Measurements from ENCODE around the gene EIF2D.
A peak's percentile ranks its signal among the peaks of the same experiment; 100 is the strongest.

EIF2D gene

GRCh38 chr1:206575165-206575893 is 36.9 kb downstream of the EIF2D start:
- DNase-seq (ENCODE audit: low spot score): no peak
- TF ChIP-seq, protein P1, sequence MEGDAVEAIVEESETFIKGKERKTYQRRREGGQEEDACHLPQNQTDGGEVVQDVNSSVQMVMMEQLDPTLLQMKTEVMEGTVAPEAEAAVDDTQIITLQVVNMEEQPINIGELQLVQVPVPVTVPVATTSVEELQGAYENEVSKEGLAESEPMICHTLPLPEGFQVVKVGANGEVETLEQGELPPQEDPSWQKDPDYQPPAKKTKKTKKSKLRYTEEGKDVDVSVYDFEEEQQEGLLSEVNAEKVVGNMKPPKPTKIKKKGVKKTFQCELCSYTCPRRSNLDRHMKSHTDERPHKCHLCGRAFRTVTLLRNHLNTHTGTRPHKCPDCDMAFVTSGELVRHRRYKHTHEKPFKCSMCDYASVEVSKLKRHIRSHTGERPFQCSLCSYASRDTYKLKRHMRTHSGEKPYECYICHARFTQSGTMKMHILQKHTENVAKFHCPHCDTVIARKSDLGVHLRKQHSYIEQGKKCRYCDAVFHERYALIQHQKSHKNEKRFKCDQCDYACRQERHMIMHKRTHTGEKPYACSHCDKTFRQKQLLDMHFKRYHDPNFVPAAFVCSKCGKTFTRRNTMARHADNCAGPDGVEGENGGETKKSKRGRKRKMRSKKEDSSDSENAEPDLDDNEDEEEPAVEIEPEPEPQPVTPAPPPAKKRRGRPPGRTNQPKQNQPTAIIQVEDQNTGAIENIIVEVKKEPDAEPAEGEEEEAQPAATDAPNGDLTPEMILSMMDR (conservative IDR thresholded peaks at IDR 0.05; ENCODE audit: low read depth): no peak
- POLR2A ChIA-PET (ENCODE audit: low non-redundant PET): interaction anchor here (1.1 kb wide), 1 partner anchor 24 kb away, joined by 3 read pairs; no protein-coding TSS in a partner anchor
- peak overlapping the region; percentile 23; the same call in 1 of the 2 replicates for H3K27ac ChIP-seq
- CTCF ChIA-PET: interaction anchor here (0.6 to 5.0 kb wide), 7 partner anchors 9 to 342 kb away, joined by 3 to 18 read pairs (median 5); no protein-coding TSS in a partner anchor

GRCh38 chr1:206573762-206574161 is 38.5 kb downstream of the EIF2D start:
- TF ChIP-seq, protein P1 (conservative IDR thresholded peaks at IDR 0.05; ENCODE audit: low read depth): no peak
- no peak for DNase-seq (ENCODE audit: low spot score)
- H3K27ac ChIP-seq: no peak overlapping the region
- ChIA-PET POLR2A (ENCODE audit: low non-redundant PET) (no interaction called here), CTCF (interaction anchor here (1.2 to 2.5 kb wide), 4 partner anchors 10 to 94 kb away, joined by 4 to 10 read pairs (median 4); no protein-coding TSS in a partner anchor)

- TF ChIP-seq, protein P1 (conservative IDR thresholded peaks at IDR 0.05; ENCODE audit: low read depth): no peak
- no peak overlapping the region for H3K27ac ChIP-seq
- POLR2A ChIA-PET (ENCODE audit: low non-redundant PET): no interaction called here
- CTCF ChIA-PET: interaction anchor here (1.2 to 1.5 kb wide), 3 partner anchors 67 to 94 kb away, joined by 4 to 5 read pairs (median 4); no protein-coding TSS in a partner anchor
- no peak for DNase-seq (ENCODE audit: low spot score)
Observed at GRCh38 chr1:206573319-206573718, 38.9 kb downstream of the EIF2D start.

DNA sequence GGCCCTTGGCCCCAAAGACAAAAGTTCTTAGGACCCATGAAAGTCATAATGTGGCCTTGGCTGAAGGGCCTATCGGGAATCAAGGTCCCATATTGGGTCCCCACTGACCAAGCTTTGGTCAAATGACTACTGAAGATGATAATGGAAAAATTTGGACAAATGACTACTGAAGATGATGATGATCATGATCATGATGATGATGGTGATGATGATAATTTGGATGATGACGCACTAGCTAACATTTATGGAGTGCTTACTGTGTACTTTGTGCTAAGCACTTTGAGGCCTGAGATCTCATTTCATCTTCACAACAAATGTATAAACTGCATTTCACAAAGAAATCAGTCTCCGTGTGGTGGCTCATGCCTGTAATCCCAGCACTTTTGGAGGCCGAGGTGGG is 39.4 kb downstream of the EIF2D start:
- ChIA-PET CTCF (interaction anchor here (0.9 to 1.5 kb wide), 3 partner anchors 28 to 83 kb away, joined by 4 to 5 read pairs (median 4); no protein-coding TSS in a partner anchor), POLR2A (ENCODE audit: low non-redundant PET) (no interaction called here)
- H3K27ac ChIP-seq: no peak overlapping the region
- no peak for DNase-seq (ENCODE audit: low spot score)
- TF ChIP-seq, protein P1 (conservative IDR thresholded peaks at IDR 0.05; ENCODE audit: low read depth): no peak

GRCh38 chr1:206570529-206570928 is 41.7 kb downstream of the EIF2D start:
- CTCF ChIA-PET: interaction anchor here (0.6 kb wide), 1 partner anchor 1312 kb away, joined by 3 read pairs; no protein-coding TSS in a partner anchor
- POLR2A ChIA-PET (ENCODE audit: low non-redundant PET): interaction anchor here (0.6 kb wide), 1 partner anchor 27 kb away, joined by 3 read pairs; no protein-coding TSS in a partner anchor
- no peak overlapping the region for H3K27ac ChIP-seq
- TF ChIP-seq, protein P1 (conservative IDR thresholded peaks at IDR 0.05; ENCODE audit: low read depth): no peak
- no peak for DNase-seq (ENCODE audit: low spot score)

GRCh38 chr1:206569556-206569955 is 42.7 kb downstream of the EIF2D start:
- TF ChIP-seq, protein P1 (conservative IDR thresholded peaks at IDR 0.05; ENCODE audit: low read depth): no peak
- ChIA-PET POLR2A (ENCODE audit: low non-redundant PET) (no interaction called here), CTCF (interaction anchor here (0.6 to 1.5 kb wide), 7 partner anchors 8 to 348 kb away, joined by 3 to 7 read pairs (median 4); no protein-coding TSS in a partner anchor)
- H3K27ac ChIP-seq: no peak overlapping the region
- DNase-seq (ENCODE audit: low spot score): no peak
